Activated CD4-positive, alpha-beta T cell treated with anti-CD3 and anti-CD28 coated beads, Interleukin-2, amount 10 ng/mL, durations not matched to agents 7 days and 5 days (primary cell): ENCODE data around the gene GNB1L. TPM values are rescaled to one million over a fixed set of nuclear protein-coding genes. Genes with fewer than 3 reads are reported as not detected.

Experiments
- CTCF ChIA-PET: fragments of 350-600 bp; sonication (Branson Sonifier 250); formaldehyde crosslinking; loops from one replicate; lab custom pipeline; 2021; ENCODE audit warnings: antibody characterized with exemption; lab: Charles Lee
- POLR2A ChIA-PET: fragments of 350-600 bp; sonication (Branson Sonifier 250); formaldehyde crosslinking; loops from one replicate; lab custom pipeline; 2021; ENCODE audit warnings: antibody characterized with exemption; lab: Charles Lee
- DNase-seq: peaks from one replicate; pipeline ENCODE4 v3.0.0-alpha.2; 2020
- H3K27ac Mint-ChIP-seq: one replicate; pipeline ENCODE4 v1.8.0; 2021; ENCODE audit warnings: mild to moderate bottlenecking, moderate library complexity, mixed read lengths
- H3K27me3 Mint-ChIP-seq: one replicate; pipeline ENCODE4 v1.8.0; 2021; ENCODE audit warnings: mixed read lengths
- H3K36me3 Mint-ChIP-seq: one replicate; pipeline ENCODE4 v1.8.0; 2021; ENCODE audit warnings: low read depth, mixed read lengths
- H3K4me1 Mint-ChIP-seq: one replicate; pipeline ENCODE4 v1.8.0; 2021; ENCODE audit warnings: mixed read lengths
- H3K4me3 Mint-ChIP-seq: one replicate; pipeline ENCODE4 v1.8.0; 2021; ENCODE audit warnings: mild to moderate bottlenecking, moderate library complexity, mixed read lengths
- H3K9me3 Mint-ChIP-seq: one replicate; pipeline ENCODE4 v1.8.0; 2021; ENCODE audit warnings: mixed read lengths
- total RNA-seq, 2 experiments: library from RNA; stranded (reverse); gene quantifications; one replicate each; pipeline ENCODE4 v1.2.3, GENCODE V29; 2021

Gene GNB1L
- total RNA-seq, 2 experiments from 2014 or later, result 5.3 to 7.3 TPM

DNA sequence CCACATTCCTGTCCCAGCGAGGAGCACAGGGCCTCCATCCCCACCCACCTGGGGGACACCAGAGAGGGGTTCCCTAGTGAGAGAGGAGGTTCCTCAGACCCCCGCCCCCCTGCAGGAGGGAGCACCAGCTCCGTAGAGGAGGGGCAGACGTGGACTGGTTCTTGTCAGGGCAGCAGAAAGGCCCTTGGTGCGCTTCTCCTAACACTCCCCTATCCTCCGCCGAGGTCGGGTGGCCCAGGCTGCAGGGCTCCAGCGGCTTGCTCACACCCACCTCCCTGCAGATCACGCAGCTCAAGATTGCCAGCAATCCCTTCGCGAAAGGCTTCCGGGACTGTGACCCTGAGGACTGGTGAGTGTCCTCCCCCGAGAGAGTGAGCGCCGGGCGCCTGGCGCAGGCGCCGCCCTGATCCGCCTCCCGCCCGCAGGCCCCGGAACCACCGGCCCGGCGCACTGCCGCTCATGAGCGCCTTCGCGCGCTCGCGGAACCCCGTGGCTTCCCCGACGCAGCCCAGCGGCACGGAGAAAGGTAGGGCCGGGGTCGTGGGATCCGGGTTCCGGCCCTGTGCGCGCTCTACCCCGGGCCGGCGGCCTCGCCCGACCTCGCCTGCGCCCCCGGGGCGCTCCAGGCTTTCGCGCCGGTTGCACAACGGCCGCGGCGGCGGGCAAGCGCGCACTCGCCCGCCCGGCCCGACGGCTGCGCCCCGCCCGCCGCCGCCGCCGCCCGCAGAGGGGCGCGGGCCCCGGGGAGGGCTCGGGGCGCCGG, 89.0 kb downstream of the GNB1L start:
- Mint-ChIP-seq H3K27me3 (peaks cover 67% of the 10 kb centered on the region), H3K4me1 (peaks cover 17% of the 10 kb centered on the region), H3K36me3 (no peaks in the 10 kb centered on the region), H3K4me3 (peak overlapping the region; percentile 57), H3K9me3 (no peaks in the 10 kb centered on the region), H3K27ac (no peak overlapping the region)
- POLR2A ChIA-PET, result no interaction called here
- CTCF ChIA-PET, result interaction anchor here (1.2 kb wide), 1 partner anchor 144 kb away, joined by 4 read pairs; no protein-coding TSS in a partner anchor
- DNase-seq, result peak; percentile 26

DNA sequence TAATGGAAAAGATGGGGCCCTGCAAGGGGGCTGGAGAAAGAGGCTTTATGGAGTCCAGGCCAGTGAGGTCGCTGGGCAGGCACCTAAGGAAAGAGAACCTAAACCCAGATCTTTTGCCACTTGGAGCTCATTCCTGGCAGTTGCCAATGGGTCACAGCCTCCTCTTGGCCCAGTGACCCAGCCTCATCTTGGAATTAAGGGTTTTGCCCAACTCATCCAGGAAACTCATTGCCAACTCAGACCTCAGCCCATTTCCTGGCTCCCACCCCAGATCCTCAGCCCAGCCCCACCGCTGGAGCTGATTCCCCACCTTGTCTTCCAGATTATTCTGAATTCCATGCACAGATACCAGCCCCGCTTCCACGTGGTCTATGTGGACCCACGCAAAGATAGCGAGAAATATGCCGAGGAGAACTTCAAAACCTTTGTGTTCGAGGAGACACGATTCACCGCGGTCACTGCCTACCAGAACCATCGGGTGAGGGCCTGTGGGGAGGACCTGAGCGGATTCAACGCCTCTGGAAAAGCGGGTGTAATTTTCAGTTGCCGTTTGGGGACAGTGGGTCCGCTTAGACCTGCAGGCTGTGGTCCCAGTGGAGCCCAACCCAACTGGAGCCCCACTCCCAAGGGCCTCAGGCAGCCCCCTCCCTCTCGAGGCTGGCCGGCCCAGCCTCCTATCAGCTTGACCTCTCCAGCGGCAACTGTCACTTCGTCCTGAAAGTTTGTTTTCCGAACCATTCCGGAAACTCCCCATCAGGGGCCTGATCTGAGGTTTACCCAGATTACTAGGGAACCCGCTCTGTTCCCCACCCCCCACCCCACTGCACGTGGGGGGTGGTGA, 89.8 kb downstream of the GNB1L start:
- peak overlapping the region; percentile 12 for H3K4me3 Mint-ChIP-seq
- no peaks in the 10 kb centered on the region for H3K9me3 Mint-ChIP-seq
- H3K4me1 Mint-ChIP-seq, result peaks cover 21% of the 10 kb centered on the region
- no peak for DNase-seq
- no peak overlapping the region for H3K27ac Mint-ChIP-seq
- ChIA-PET POLR2A (no interaction called here), CTCF (interaction anchor here (1.2 to 1.3 kb wide), 2 partner anchors 35 to 145 kb away, joined by 4 read pairs; no protein-coding TSS in a partner anchor)
- H3K36me3 Mint-ChIP-seq, result peaks cover 3% of the 10 kb centered on the region
- H3K27me3 Mint-ChIP-seq, result peaks cover 70% of the 10 kb centered on the region

DNA sequence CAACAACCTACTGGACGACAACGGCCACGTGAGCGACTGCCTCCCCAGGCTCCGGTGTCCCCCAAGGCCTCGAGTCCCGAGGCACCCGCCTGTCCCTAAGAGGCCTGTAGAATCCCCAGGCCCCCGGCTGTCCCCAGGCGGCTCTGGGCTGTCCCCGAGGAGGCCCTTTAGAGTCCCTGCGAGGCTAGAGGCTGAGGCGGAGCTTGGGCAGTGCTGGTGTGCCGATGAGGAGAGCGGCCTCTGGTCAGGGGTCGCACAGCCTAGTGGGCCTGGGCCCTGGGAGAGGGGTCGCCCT, 90.4 kb downstream of the GNB1L start:
- CTCF ChIA-PET, result interaction anchor here (1.3 kb wide), 1 partner anchor 34 kb away, joined by 4 read pairs; no protein-coding TSS in a partner anchor
- DNase-seq, result no peak
- no peaks in the 10 kb centered on the region for H3K9me3 Mint-ChIP-seq
- H3K4me3 Mint-ChIP-seq, result no peak overlapping the region
- peaks cover 4% of the 10 kb centered on the region for H3K36me3 Mint-ChIP-seq
- H3K27ac Mint-ChIP-seq, result no peak overlapping the region
- H3K27me3 Mint-ChIP-seq, result peaks cover 69% of the 10 kb centered on the region
- peaks cover 25% of the 10 kb centered on the region for H3K4me1 Mint-ChIP-seq
- POLR2A ChIA-PET, result no interaction called here

GRCh38 chr22:19763458-19764298, 91.0 kb downstream of the GNB1L start:
- H3K4me1 Mint-ChIP-seq, result peaks cover 25% of the 10 kb centered on the region
- no peaks in the 10 kb centered on the region for H3K9me3 Mint-ChIP-seq
- no peak overlapping the region for H3K4me3 Mint-ChIP-seq
- DNase-seq, result no peak
- peaks cover 69% of the 10 kb centered on the region for H3K27me3 Mint-ChIP-seq
- CTCF ChIA-PET, result interaction anchor here (1.3 kb wide), 1 partner anchor 34 kb away, joined by 4 read pairs; no protein-coding TSS in a partner anchor
- POLR2A ChIA-PET, result no interaction called here
- peaks cover 4% of the 10 kb centered on the region for H3K36me3 Mint-ChIP-seq
- no peak overlapping the region for H3K27ac Mint-ChIP-seq

DNA sequence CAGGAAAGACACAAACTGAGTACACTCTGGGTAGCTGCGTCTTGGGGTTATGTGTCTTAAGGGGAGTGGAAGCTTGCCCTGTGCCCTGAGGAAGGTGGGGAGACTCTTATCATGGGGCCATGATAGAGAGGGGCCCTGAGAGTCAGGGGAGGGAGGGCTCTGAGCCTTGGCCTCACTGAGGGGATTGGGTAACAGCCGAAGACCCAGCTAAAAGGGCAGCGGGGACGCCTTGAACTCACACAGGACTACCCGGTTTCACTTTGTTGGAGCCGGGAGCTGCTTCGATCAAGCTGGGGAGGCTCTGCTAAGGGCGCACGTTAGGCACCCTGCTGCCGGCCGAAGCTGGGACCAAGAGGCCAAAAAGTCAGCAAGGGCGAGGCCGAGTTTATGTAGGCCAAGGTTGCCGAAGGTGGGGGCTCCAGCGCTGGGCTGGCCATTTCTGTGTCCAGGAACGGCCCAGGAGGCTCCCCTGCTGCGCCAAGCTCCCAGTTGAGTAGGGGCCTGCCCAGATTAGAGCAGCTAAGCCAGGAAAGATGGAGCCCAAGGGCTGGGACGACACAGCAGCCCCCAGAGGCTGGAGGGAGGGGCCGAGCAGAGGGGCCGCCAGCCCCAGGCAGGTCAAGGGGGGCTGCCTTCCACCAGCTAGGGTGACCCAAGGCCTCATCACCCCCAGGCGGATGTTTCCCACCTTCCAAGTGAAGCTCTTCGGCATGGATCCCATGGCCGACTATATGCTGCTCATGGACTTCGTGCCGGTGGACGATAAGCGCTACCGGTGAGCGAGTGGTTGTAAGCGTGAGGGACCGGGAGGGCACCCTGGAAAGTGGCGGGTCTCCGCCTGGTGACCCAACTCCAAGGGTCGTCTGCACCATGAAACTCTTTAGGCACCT, 91.9 kb downstream of the GNB1L start:
- H3K27me3 Mint-ChIP-seq, result peaks cover 67% of the 10 kb centered on the region
- ChIA-PET CTCF (interaction anchor here (0.9 kb wide), 1 partner anchor 8 kb away, joined by 3 read pairs; no protein-coding TSS in a partner anchor), POLR2A (no interaction called here)
- DNase-seq, result no peak
- H3K36me3 Mint-ChIP-seq, result peaks cover 4% of the 10 kb centered on the region
- no peaks in the 10 kb centered on the region for H3K9me3 Mint-ChIP-seq
- peaks cover 23% of the 10 kb centered on the region for H3K4me1 Mint-ChIP-seq
- no peak overlapping the region for H3K27ac Mint-ChIP-seq
- no peak overlapping the region for H3K4me3 Mint-ChIP-seq

GRCh38 chr22:19761725-19762567, 92.7 kb downstream of the GNB1L start:
- Mint-ChIP-seq H3K27ac (no peak overlapping the region), H3K4me3 (no peak overlapping the region), H3K36me3 (peaks cover 4% of the 10 kb centered on the region), H3K9me3 (no peaks in the 10 kb centered on the region), H3K27me3 (peaks cover 66% of the 10 kb centered on the region), H3K4me1 (peaks cover 23% of the 10 kb centered on the region)
- ChIA-PET POLR2A (no interaction called here), CTCF (interaction anchor here (0.9 kb wide), 1 partner anchor 9 kb away, joined by 3 read pairs; no protein-coding TSS in a partner anchor)
- no peak for DNase-seq

DNA sequence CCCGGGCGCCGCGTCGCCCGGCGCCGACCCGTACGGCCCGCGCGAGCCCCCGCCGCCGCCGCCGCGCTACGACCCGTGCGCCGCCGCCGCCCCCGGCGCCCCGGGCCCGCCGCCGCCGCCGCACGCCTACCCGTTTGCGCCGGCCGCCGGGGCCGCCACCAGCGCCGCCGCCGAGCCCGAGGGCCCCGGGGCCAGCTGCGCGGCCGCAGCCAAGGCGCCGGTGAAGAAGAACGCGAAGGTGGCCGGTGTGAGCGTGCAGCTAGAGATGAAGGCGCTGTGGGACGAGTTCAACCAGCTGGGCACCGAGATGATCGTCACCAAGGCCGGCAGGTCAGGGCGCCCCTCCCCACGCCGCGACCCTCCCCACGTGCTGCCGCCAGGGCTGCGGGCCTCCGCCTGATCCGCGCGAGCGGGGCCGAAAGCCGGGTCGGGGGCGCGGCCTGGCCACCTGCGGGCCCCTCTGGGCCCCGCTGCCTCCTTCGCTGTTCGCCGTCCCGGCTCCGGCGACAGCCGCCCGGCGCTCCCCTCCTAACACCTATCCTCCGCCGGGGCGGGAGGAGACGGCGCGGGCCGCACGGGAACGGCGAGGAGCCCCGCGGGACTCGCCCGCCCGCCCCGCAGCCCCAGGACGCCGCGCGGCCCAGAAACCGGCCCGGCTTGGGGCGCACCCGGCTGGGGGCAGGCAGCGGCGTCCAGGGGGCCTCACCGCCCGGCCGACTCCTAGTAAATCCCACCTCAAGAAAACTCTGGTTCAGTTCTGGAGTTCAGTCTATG, 93.5 kb downstream of the GNB1L start:
- POLR2A ChIA-PET, result no interaction called here
- no peak overlapping the region for H3K4me3 Mint-ChIP-seq
- no peak for DNase-seq
- H3K27me3 Mint-ChIP-seq, result peaks cover 69% of the 10 kb centered on the region
- H3K4me1 Mint-ChIP-seq, result peaks cover 27% of the 10 kb centered on the region
- peaks cover 5% of the 10 kb centered on the region for H3K36me3 Mint-ChIP-seq
- H3K27ac Mint-ChIP-seq, result no peak overlapping the region
- H3K9me3 Mint-ChIP-seq, result no peaks in the 10 kb centered on the region
- CTCF ChIA-PET, result no interaction called here

- peak within 1 kb of the TSS; percentile 62 for H3K4me3 Mint-ChIP-seq
- no peaks in the 10 kb centered on the region for H3K9me3 Mint-ChIP-seq
- H3K27ac Mint-ChIP-seq, result peak within 1 kb of the TSS; percentile 21
- no peak for DNase-seq
- H3K27me3 Mint-ChIP-seq, result peaks cover 73% of the 10 kb centered on the region
- peaks cover 5% of the 10 kb centered on the region for H3K36me3 Mint-ChIP-seq
- ChIA-PET CTCF (no interaction called here), POLR2A (no interaction called here)
- peaks cover 28% of the 10 kb centered on the region for H3K4me1 Mint-ChIP-seq
Measured at GRCh38 chr22:19760058-19760950, 94.4 kb downstream of the GNB1L start, which contains the start of gene TBX1. Gene TBX1, plus strand, starts transcription at chr22:19760778. Its CDS starts 66 bp downstream, at chr22:19760844.

DNA sequence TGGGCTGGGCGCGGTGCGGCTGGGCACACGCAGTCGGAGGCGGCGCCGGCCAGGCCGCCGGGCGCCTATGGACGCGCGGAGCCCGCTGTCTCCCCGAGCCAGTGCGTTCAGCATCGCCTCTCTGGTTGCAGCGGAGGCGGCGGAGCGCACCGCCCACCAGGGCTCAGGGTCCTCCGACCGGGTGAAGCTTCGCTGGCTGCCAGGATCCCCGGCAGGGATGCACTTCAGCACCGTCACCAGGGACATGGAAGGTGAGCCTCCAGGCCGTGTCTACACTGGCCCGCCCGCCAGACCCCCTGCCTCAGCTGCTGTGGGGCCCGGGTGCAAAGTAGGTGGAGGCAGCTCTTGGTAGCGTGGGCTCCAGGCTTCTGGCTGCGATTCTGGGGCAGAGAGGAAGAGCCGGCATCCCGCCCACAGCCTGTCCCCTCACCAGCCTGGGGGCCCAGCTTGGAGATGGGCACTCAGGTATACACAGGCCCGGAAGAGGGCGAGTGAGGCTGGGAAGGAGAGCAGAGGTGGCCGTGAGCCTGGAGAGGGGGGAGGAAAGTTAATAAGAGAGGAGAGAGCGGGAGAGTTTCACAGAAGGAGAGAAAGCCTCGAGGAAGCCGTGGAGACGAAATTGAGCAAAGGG, 95.1 kb downstream of the GNB1L start:
- Mint-ChIP-seq H3K9me3 (no peaks in the 10 kb centered on the region), H3K27ac (peak overlapping the region; percentile 21), H3K27me3 (peaks cover 72% of the 10 kb centered on the region), H3K4me1 (peaks cover 25% of the 10 kb centered on the region), H3K36me3 (peaks cover 5% of the 10 kb centered on the region), H3K4me3 (peak overlapping the region; percentile 62)
- POLR2A ChIA-PET, result no interaction called here
- CTCF ChIA-PET, result no interaction called here
- DNase-seq, result no peak
